Activated naive CD4-positive, alpha-beta T cell treated with anti-CD3 and anti-CD28 coated beads, Interleukin-2, amount 50 U/mL, for 24 hours (primary cell): ENCODE results near the gene MRPS34.
A peak's percentile ranks its signal among the peaks of the same experiment; 100 is the strongest.

Experiments
- H3K27ac Mint-ChIP-seq: one replicate; pipeline ENCODE4 v1.8.0; 2021; ENCODE audit warnings: mild to moderate bottlenecking, mixed read lengths
- H3K27me3 Mint-ChIP-seq: one replicate; pipeline ENCODE4 v1.8.0; 2021; ENCODE audit warnings: mixed read lengths
- H3K36me3 Mint-ChIP-seq: one replicate; pipeline ENCODE4 v1.8.0; 2021; ENCODE audit warnings: mixed read lengths
- H3K4me1 Mint-ChIP-seq: one replicate; pipeline ENCODE4 v1.8.0; 2021; ENCODE audit warnings: mixed read lengths
- H3K4me3 Mint-ChIP-seq: one replicate; pipeline ENCODE4 v1.8.0; 2021; ENCODE audit warnings: mild to moderate bottlenecking, mixed read lengths
- H3K9me3 Mint-ChIP-seq: one replicate; pipeline ENCODE4 v1.8.0; 2021; ENCODE audit warnings: mixed read lengths

Gene MRPS34

GRCh38 chr16:1769402-1770300 is 3.3 kb downstream of the MRPS34 start:
- no peaks in the 10 kb centered on the region for H3K27me3 Mint-ChIP-seq

DNA sequence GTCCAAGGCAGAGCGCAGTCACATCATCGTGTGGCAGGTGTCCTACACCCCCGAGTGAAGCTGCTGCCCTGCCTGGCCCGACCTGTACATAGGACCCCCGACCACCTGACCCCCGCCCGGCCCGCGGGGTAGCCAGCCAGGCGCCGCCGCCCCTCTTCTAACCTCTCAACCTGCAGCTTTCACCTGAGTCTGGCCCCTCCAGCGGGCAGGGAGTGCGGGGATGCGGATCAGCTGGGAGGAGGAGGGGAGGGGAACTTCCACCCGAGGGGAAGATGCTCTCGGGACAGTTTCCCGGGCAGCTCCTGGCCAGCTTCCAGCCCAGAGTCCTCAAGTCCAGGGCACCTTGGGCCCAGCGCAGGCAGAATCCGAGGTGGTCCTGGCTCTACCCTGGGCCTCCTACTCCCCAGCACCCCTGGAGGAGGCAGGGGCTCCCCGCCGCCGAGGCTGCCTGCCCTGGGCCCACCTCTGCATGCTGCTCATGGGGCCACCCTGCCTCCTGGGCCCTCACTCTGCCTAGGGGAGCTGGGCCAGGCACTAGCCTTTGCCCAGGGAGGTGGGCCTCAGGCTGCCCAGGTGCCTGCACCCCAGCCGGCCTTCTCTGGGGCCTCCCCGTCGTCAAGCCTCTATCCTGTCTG is 4.0 kb downstream of the MRPS34 start:
- peaks cover 9% of the 10 kb centered on the region for H3K4me1 Mint-ChIP-seq
- no peak overlapping the region for H3K4me3 Mint-ChIP-seq
- peaks cover 6% of the 10 kb centered on the region for H3K36me3 Mint-ChIP-seq
- no peaks in the 10 kb centered on the region for H3K9me3 Mint-ChIP-seq
- H3K27me3 Mint-ChIP-seq, result no peaks in the 10 kb centered on the region
- peak overlapping the region; percentile 46 for H3K27ac Mint-ChIP-seq

More at GRCh38 chr16:1769402-1770300, 3.3 kb downstream of the MRPS34 start:
- H3K4me3 Mint-ChIP-seq, result peak overlapping the region; percentile 82
- no peak overlapping the region for H3K27ac Mint-ChIP-seq
- H3K9me3 Mint-ChIP-seq, result no peaks in the 10 kb centered on the region
- H3K36me3 Mint-ChIP-seq, result peaks cover 6% of the 10 kb centered on the region
- peaks cover 9% of the 10 kb centered on the region for H3K4me1 Mint-ChIP-seq

- peak overlapping the region; percentile 46 for H3K27ac Mint-ChIP-seq
- peaks cover 9% of the 10 kb centered on the region for H3K4me1 Mint-ChIP-seq
- no peaks in the 10 kb centered on the region for H3K9me3 Mint-ChIP-seq
- no peak overlapping the region for H3K4me3 Mint-ChIP-seq
- peaks cover 6% of the 10 kb centered on the region for H3K36me3 Mint-ChIP-seq
- H3K27me3 Mint-ChIP-seq, result no peaks in the 10 kb centered on the region
These were observed 4.7 kb downstream of the MRPS34 start for GRCh38 chr16:1768061-1768766.

DNA sequence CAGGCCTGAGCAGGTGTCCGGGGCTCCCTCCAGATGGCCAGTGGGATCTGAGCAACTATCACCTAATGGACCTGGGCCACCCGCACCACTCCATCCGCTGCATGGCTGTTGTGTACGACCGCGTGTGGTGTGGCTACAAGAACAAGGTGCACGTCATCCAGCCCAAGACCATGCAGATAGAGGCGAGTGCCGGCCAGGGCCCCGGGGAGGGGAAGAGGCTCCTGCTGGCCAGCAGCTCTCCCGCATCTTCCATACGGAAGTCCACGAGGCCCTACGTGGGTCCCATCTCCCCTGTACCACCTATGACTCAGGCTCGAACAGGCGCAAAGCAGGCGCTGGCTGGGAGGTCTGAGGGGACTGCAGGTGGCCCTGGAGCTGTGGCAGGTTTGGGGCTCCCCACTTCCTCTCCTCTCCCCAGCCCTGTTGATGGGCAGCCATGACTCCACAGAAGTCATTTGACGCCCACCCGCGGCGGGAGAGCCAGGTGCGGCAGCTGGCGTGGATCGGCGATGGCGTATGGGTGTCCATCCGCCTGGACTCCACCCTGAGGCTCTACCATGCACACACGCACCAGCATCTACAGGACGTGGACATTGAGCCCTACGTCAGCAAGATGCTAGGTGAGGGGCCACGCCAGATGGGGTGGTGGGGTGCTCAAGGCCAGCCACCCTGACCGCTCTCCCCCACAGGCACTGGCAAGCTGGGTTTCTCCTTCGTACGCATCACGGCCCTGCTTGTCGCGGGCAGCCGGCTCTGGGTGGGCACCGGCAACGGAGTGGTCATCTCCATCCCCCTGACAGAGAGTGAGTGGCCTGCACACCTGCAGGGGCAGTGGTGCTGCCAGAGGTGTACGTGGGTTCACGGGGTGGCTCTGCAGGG is 5.6 kb downstream of the MRPS34 start:
- H3K36me3 Mint-ChIP-seq, result peaks cover 6% of the 10 kb centered on the region
- H3K27ac Mint-ChIP-seq, result peak overlapping the region; percentile 51
- peaks cover 8% of the 10 kb centered on the region for H3K4me1 Mint-ChIP-seq
- H3K27me3 Mint-ChIP-seq, result no peaks in the 10 kb centered on the region
- no peak overlapping the region for H3K4me3 Mint-ChIP-seq
- H3K9me3 Mint-ChIP-seq, result no peaks in the 10 kb centered on the region

DNA sequence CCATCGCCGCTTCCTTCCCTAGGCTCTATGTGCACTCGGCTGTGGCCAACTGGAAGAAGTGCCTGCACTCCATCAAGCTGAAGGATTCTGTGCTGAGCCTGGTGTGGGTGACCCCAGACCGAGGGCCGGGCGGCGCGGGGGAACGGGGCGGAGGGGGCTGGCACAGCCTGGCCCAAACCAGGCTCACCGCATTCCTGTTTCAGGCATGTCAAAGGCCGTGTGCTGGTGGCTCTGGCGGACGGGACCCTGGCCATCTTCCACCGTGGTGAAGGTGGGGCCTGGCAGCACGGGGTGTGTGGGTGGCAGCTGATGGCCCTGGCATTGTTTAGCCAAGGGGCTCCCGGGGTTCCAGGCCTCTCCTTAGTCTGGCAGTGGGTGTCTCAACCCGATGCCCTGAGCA is 6.2 kb downstream of the MRPS34 start:
- Mint-ChIP-seq H3K4me3 (no peak overlapping the region), H3K36me3 (peaks cover 3% of the 10 kb centered on the region), H3K4me1 (peaks cover 4% of the 10 kb centered on the region), H3K27ac (no peak overlapping the region), H3K27me3 (no peaks in the 10 kb centered on the region), H3K9me3 (no peaks in the 10 kb centered on the region)

- H3K9me3 Mint-ChIP-seq, result no peaks in the 10 kb centered on the region
- peaks cover 4% of the 10 kb centered on the region for H3K4me1 Mint-ChIP-seq
- H3K27ac Mint-ChIP-seq, result no peak overlapping the region
- H3K4me3 Mint-ChIP-seq, result no peak overlapping the region
- peaks cover 3% of the 10 kb centered on the region for H3K36me3 Mint-ChIP-seq
- no peaks in the 10 kb centered on the region for H3K27me3 Mint-ChIP-seq
These were observed 6.7 kb downstream of the MRPS34 start for GRCh38 chr16:1766231-1766630.

GRCh38 chr16:1765826-1766225 is 7.1 kb downstream of the MRPS34 start:
- H3K4me3 Mint-ChIP-seq, result no peak overlapping the region
- H3K36me3 Mint-ChIP-seq, result peaks cover 3% of the 10 kb centered on the region
- no peaks in the 10 kb centered on the region for H3K27me3 Mint-ChIP-seq
- peaks cover 4% of the 10 kb centered on the region for H3K4me1 Mint-ChIP-seq
- no peak overlapping the region for H3K27ac Mint-ChIP-seq
- H3K9me3 Mint-ChIP-seq, result no peaks in the 10 kb centered on the region

GRCh38 chr16:1764971-1765370 is 8.0 kb downstream of the MRPS34 start:
- no peaks in the 10 kb centered on the region for H3K4me1 Mint-ChIP-seq
- H3K36me3 Mint-ChIP-seq, result peaks cover 3% of the 10 kb centered on the region
- no peak overlapping the region for H3K4me3 Mint-ChIP-seq
- H3K27ac Mint-ChIP-seq, result no peak overlapping the region
- no peaks in the 10 kb centered on the region for H3K9me3 Mint-ChIP-seq
- no peaks in the 10 kb centered on the region for H3K27me3 Mint-ChIP-seq

DNA sequence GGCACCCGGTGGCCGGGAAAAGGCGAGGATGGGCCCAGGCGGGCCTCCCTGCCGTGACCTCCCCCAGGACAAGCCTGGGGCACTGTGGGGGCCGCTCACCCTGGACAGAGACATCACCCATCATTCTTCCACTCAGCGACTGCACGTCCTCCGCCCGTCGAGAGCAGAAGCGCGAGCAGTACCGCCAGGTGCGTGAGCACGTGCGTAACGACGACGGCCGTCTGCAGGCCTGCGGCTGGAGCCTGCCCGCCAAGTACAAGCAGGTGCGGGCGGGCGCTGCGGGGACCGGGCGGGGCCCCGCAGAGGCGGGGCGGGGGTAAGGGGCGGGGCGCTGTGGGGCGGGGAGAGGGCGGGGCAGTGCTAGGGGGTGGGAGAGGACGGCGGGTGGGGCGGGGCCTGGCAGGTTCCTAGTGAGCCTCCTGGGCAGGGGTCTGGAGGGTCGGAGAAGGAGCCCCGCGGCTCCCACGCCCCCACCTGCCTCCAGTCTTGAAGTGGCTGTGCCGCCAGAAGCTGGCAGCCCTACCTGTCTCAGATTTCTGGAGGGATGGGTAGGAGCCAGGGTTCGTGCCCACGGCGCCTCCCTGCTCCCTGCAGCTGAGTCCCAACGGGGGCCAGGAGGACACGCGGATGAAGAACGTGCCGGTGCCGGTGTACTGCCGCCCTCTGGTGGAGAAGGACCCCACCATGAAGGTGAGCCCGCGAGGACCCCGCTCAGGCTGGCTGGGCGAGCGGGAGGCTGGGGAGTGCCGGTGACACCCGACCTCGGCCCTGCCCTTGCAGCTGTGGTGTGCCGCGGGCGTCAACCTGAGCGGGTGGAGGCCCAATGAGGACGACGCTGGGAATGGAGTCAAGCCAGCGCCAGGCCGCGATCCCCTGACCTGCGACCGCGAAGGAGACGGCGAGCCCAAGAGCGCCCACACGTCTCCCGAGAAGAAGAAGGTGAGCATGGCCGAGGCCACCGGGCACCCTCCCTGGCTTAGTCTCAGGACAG is 9.1 kb downstream of the MRPS34 start:
- Mint-ChIP-seq H3K36me3 (peaks cover 3% of the 10 kb centered on the region), H3K9me3 (no peaks in the 10 kb centered on the region), H3K27ac (no peak overlapping the region), H3K4me1 (no peaks in the 10 kb centered on the region), H3K4me3 (no peak overlapping the region), H3K27me3 (no peaks in the 10 kb centered on the region)

- H3K27me3 Mint-ChIP-seq, result no peaks in the 10 kb centered on the region
- H3K9me3 Mint-ChIP-seq, result no peaks in the 10 kb centered on the region
- H3K36me3 Mint-ChIP-seq, result peaks cover 3% of the 10 kb centered on the region
- H3K4me3 Mint-ChIP-seq, result no peak overlapping the region
- no peaks in the 10 kb centered on the region for H3K4me1 Mint-ChIP-seq
- H3K27ac Mint-ChIP-seq, result no peak overlapping the region
These were observed 9.9 kb downstream of the MRPS34 start for GRCh38 chr16:1762879-1763520.

DNA sequence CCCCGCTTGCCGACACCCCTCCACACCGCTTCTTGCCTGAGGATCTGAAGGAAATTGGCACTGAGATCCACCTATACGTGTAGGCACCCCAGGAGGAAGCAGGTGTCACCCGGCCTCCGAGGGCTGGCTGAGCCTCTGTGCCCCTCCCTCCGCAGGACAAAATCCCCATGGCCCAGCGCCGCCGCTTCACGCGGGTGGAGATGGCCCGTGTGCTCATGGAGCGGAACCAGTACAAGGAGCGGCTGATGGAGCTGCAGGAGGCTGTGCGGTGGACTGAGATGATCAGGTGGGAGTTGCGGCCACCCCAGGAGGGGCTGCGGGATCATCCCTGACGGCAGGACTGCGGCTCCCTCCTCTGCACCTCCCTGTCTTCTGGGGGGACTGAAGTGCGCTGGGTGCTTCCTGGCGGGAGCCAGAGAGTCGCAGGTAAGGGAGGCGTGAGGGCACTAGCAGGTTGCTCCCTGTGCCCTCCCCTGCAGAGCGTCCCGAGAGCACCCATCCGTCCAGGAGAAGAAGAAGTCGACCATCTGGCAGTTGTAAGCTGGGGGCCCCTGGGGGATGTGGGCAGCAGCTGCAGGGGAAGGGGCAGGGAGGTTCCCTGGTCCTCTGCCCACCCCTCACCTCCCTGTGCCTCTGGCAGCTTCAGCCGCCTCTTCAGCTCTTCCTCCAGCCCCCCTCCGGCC is 10.6 kb downstream of the MRPS34 start:
- H3K4me1 Mint-ChIP-seq, result peaks cover 5% of the 10 kb centered on the region
- no peak overlapping the region for H3K4me3 Mint-ChIP-seq
- H3K27ac Mint-ChIP-seq, result no peak overlapping the region
- no peaks in the 10 kb centered on the region for H3K9me3 Mint-ChIP-seq
- H3K36me3 Mint-ChIP-seq, result peaks cover 1% of the 10 kb centered on the region
- H3K27me3 Mint-ChIP-seq, result no peaks in the 10 kb centered on the region

GRCh38 chr16:1761751-1762150 is 11.2 kb downstream of the MRPS34 start:
- Mint-ChIP-seq H3K27me3 (no peaks in the 10 kb centered on the region), H3K4me1 (peaks cover 6% of the 10 kb centered on the region), H3K36me3 (peaks cover 1% of the 10 kb centered on the region), H3K4me3 (no peak overlapping the region), H3K27ac (no peak overlapping the region), H3K9me3 (no peaks in the 10 kb centered on the region)

DNA sequence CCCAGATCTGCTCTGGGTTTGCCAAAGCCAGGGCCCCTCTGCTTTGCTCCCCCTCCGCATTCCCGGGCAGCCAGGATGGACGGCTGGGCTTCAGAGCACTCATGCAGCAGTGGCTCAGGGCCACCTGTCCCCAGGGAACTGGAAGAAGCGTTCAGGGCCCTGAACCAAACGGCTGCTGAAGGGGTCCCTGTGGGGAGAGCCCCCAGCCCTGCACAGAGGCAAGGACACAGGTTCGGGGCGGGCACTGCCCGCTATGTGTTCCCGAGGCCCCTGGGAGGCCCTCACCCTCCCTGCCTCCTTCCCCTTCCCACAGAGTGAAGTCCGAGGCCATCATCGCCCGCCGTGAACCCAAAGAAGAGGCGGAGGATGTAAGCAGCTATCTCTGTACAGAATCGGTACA is 12.0 kb downstream of the MRPS34 start:
- no peak overlapping the region for H3K27ac Mint-ChIP-seq
- H3K36me3 Mint-ChIP-seq, result peaks cover 3% of the 10 kb centered on the region
- H3K9me3 Mint-ChIP-seq, result no peaks in the 10 kb centered on the region
- H3K4me1 Mint-ChIP-seq, result peaks cover 9% of the 10 kb centered on the region
- no peaks in the 10 kb centered on the region for H3K27me3 Mint-ChIP-seq
- no peak overlapping the region for H3K4me3 Mint-ChIP-seq
